ENCODE results near the gene GFOD2.

The GFOD2 gene

GRCh38 chr16:67656344-67657016 is 62.6 kb downstream of the GFOD2 start:
- no peak for DNase-seq

- no peak for DNase-seq
Observed at GRCh38 chr16:67655363-67655762, 63.8 kb downstream of the GFOD2 start.

GRCh38 chr16:67654403-67654911 is 64.7 kb downstream of the GFOD2 start:
- no peak for DNase-seq

GRCh38 chr16:67653789-67654402 is 65.2 kb downstream of the GFOD2 start:
- no peak for DNase-seq

- DNase-seq: no peak
Observed at GRCh38 chr16:67653128-67653788, 65.9 kb downstream of the GFOD2 start.

GRCh38 chr16:67652578-67653127 is 66.5 kb downstream of the GFOD2 start:
- DNase-seq: no peak

- no peak for DNase-seq
Observed at GRCh38 chr16:67651847-67652246, 67.3 kb downstream of the GFOD2 start.

GRCh38 chr16:67651039-67651438 is 68.1 kb downstream of the GFOD2 start:
- DNase-seq: no peak

GRCh38 chr16:67650023-67650422 is 69.1 kb downstream of the GFOD2 start:
- no peak for DNase-seq

GRCh38 chr16:67649494-67649931 is 69.6 kb downstream of the GFOD2 start:
- DNase-seq: no peak

GRCh38 chr16:67648764-67649407 is 70.2 kb downstream of the GFOD2 start:
- peak; percentile 2 for DNase-seq

- peak; percentile 3 for DNase-seq
Observed at GRCh38 chr16:67648088-67648763, 70.9 kb downstream of the GFOD2 start.

- DNase-seq: peak; percentile 1
Observed at GRCh38 chr16:67647681-67648080, 71.4 kb downstream of the GFOD2 start.

GRCh38 chr16:67647111-67647651 is 71.9 kb downstream of the GFOD2 start:
- peak; percentile 1 for DNase-seq

- DNase-seq: peak; percentile 40
Observed at GRCh38 chr16:67645397-67646121, 73.6 kb downstream of the GFOD2 start.

GRCh38 chr16:67644038-67644437 is 75.1 kb downstream of the GFOD2 start:
- DNase-seq: no peak

- DNase-seq: peak; percentile 70
Observed at GRCh38 chr16:67641779-67642708, 77.1 kb downstream of the GFOD2 start.

- DNase-seq: no peak
Observed at GRCh38 chr16:67637625-67638024, 81.5 kb downstream of the GFOD2 start.

GRCh38 chr16:67636713-67637112 is 82.4 kb downstream of the GFOD2 start:
- no peak for DNase-seq

Measured in RPMI8226 (cell line).